A549 (cell line): ENCODE measurements around the gene SIRT6. TPM values are rescaled to one million over a fixed set of nuclear protein-coding genes. Genes with fewer than 3 reads are reported as not detected.

ENCODE experiments used
- polyA plus RNA-seq, 4 experiments: library from polyadenylated mRNA; depleted of rRNA in 3 of 4; stranded (reverse); fragments of >200 nt; fragmentation: RNase III in 1 of 4; extraction: RNeasy Plus Mini Kit Qiagen cat#74134 plus additional on column Dnase treatment in 1 of 4; gene quantifications; 2 replicates in 3 of 4; 3 replicates in 1 of 4; pipeline ENCODE4 v1.2.3, GENCODE V29; 2011 to 2017
- small RNA-seq, 6 experiments: library from RNA; depleted of rRNA; stranded (forward); fragments of <200 nt; gene quantifications; one replicate each; pipeline ENCODE3, GENCODE V24; 2012

The SIRT6 gene
- polyA plus RNA-seq, 2 of the 4 experiments (the other 2 are of a cell fraction) = 11.7 to 21.6 TPM

Small RNA genes within 50 kb of the gene (small RNA-seq; reads per million reads assigned to genes)
- gene RF00017 = 0 reads per million in 6 experiments

Other genes starting within 250 kb of the SIRT6 start
- gene NMRK2, start 249.5 kb downstream of the SIRT6 start, polyA plus RNA-seq (2011; rRNA removed) = not detected in 2 replicates
- gene NMRK2, start 249.5 kb downstream of the SIRT6 start, polyA plus RNA-seq (2017; fragmentation: RNase III; extraction: RNeasy Plus Mini Kit Qiagen cat#74134 plus additional on column Dnase treatment) = not detected in 3 replicates
- 30.4 and 33.0 TPM in 2 replicates for gene DAPK3, start 211.5 kb downstream of the SIRT6 start, polyA plus RNA-seq (2011; rRNA removed)
- 54.7 to 61.8 TPM (median 54.9 TPM) in 3 replicates for gene DAPK3, start 211.5 kb downstream of the SIRT6 start, polyA plus RNA-seq (2017; fragmentation: RNase III; extraction: RNeasy Plus Mini Kit Qiagen cat#74134 plus additional on column Dnase treatment)
- 526 and 680 TPM in 2 replicates for gene EEF2, start 197.1 kb downstream of the SIRT6 start, polyA plus RNA-seq (2011; rRNA removed)
- gene EEF2, start 197.1 kb downstream of the SIRT6 start, polyA plus RNA-seq (2017; fragmentation: RNase III; extraction: RNeasy Plus Mini Kit Qiagen cat#74134 plus additional on column Dnase treatment) = 971 to 1,113 TPM (median 999 TPM) in 3 replicates
- 4.5 and 5.2 TPM in 2 replicates for gene PIAS4, start 174.8 kb downstream of the SIRT6 start, polyA plus RNA-seq (2011; rRNA removed)
- 10.6 to 12.8 TPM (median 11.3 TPM) in 3 replicates for gene PIAS4, start 174.8 kb downstream of the SIRT6 start, polyA plus RNA-seq (2017; fragmentation: RNase III; extraction: RNeasy Plus Mini Kit Qiagen cat#74134 plus additional on column Dnase treatment)
- 2.2 and 2.3 TPM in 2 replicates for gene ZBTB7A, start 115.7 kb downstream of the SIRT6 start, polyA plus RNA-seq (2011; rRNA removed)
- gene ZBTB7A, start 115.7 kb downstream of the SIRT6 start, polyA plus RNA-seq (2017; fragmentation: RNase III; extraction: RNeasy Plus Mini Kit Qiagen cat#74134 plus additional on column Dnase treatment) = 10.2 to 11.6 TPM (median 11.4 TPM) in 3 replicates
- gene MAP2K2, start 58.4 kb downstream of the SIRT6 start, polyA plus RNA-seq (2011; rRNA removed) = 40.4 and 41.7 TPM in 2 replicates
- gene MAP2K2, start 58.4 kb downstream of the SIRT6 start, polyA plus RNA-seq (2017; fragmentation: RNase III; extraction: RNeasy Plus Mini Kit Qiagen cat#74134 plus additional on column Dnase treatment) = 98.5 to 116 TPM (median 115 TPM) in 3 replicates
- 0.05 and 0.07 TPM in 2 replicates for gene CREB3L3, start 28.9 kb downstream of the SIRT6 start, polyA plus RNA-seq (2011; rRNA removed)
- gene CREB3L3, start 28.9 kb downstream of the SIRT6 start, polyA plus RNA-seq (2017; fragmentation: RNase III; extraction: RNeasy Plus Mini Kit Qiagen cat#74134 plus additional on column Dnase treatment) = 0.05 to 0.20 TPM (median 0.08 TPM) in 3 replicates
- gene ANKRD24, start 126 bp upstream of the SIRT6 start, polyA plus RNA-seq (2011; rRNA removed) = 0.12 and 0.28 TPM in 2 replicates
- gene ANKRD24, start 126 bp upstream of the SIRT6 start, polyA plus RNA-seq (2017; fragmentation: RNase III; extraction: RNeasy Plus Mini Kit Qiagen cat#74134 plus additional on column Dnase treatment) = 0.28 to 0.54 TPM (median 0.36 TPM) in 3 replicates
- gene EBI3, start 47.0 kb upstream of the SIRT6 start, polyA plus RNA-seq (2011; rRNA removed) = 1.1 and 1.4 TPM in 2 replicates
- gene EBI3, start 47.0 kb upstream of the SIRT6 start, polyA plus RNA-seq (2017; fragmentation: RNase III; extraction: RNeasy Plus Mini Kit Qiagen cat#74134 plus additional on column Dnase treatment) = 3.1 to 3.6 TPM (median 3.3 TPM) in 3 replicates
- gene YJU2, start 64.5 kb upstream of the SIRT6 start, polyA plus RNA-seq (2011; rRNA removed) = 11.4 and 12.3 TPM in 2 replicates
- 14.9 to 18.0 TPM (median 16.5 TPM) in 3 replicates for gene YJU2, start 64.5 kb upstream of the SIRT6 start, polyA plus RNA-seq (2017; fragmentation: RNase III; extraction: RNeasy Plus Mini Kit Qiagen cat#74134 plus additional on column Dnase treatment)
- gene SHD, start 96.7 kb upstream of the SIRT6 start, polyA plus RNA-seq (2011; rRNA removed) = 0.08 and 0.29 TPM in 2 replicates
- gene SHD, start 96.7 kb upstream of the SIRT6 start, polyA plus RNA-seq (2017; fragmentation: RNase III; extraction: RNeasy Plus Mini Kit Qiagen cat#74134 plus additional on column Dnase treatment) = 0.29 to 0.38 TPM in 2 of 3 replicates, not detected in the other
- not detected in 2 replicates for gene TMIGD2, start 119.8 kb upstream of the SIRT6 start, polyA plus RNA-seq (2011; rRNA removed)
- gene TMIGD2, start 119.8 kb upstream of the SIRT6 start, polyA plus RNA-seq (2017; fragmentation: RNase III; extraction: RNeasy Plus Mini Kit Qiagen cat#74134 plus additional on column Dnase treatment) = not detected in 3 replicates
- gene FSD1, start 122.0 kb upstream of the SIRT6 start, polyA plus RNA-seq (2011; rRNA removed) = 3.3 and 3.5 TPM in 2 replicates
- 10.4 to 13.2 TPM (median 12.8 TPM) in 3 replicates for gene FSD1, start 122.0 kb upstream of the SIRT6 start, polyA plus RNA-seq (2017; fragmentation: RNase III; extraction: RNeasy Plus Mini Kit Qiagen cat#74134 plus additional on column Dnase treatment)
- 0.19 and 0.25 TPM in 2 replicates for gene STAP2, start 156.3 kb upstream of the SIRT6 start, polyA plus RNA-seq (2011; rRNA removed)
- gene STAP2, start 156.3 kb upstream of the SIRT6 start, polyA plus RNA-seq (2017; fragmentation: RNase III; extraction: RNeasy Plus Mini Kit Qiagen cat#74134 plus additional on column Dnase treatment) = 0.29 TPM in 1 of 3 replicates, not detected in the others
- gene MPND, start 161.0 kb upstream of the SIRT6 start, polyA plus RNA-seq (2011; rRNA removed) = 3.5 and 4.0 TPM in 2 replicates
- 11.4 to 15.2 TPM (median 14.5 TPM) in 3 replicates for gene MPND, start 161.0 kb upstream of the SIRT6 start, polyA plus RNA-seq (2017; fragmentation: RNase III; extraction: RNeasy Plus Mini Kit Qiagen cat#74134 plus additional on column Dnase treatment)
- 18.2 and 20.1 TPM in 2 replicates for gene SH3GL1, start 218.0 kb upstream of the SIRT6 start, polyA plus RNA-seq (2011; rRNA removed)
- gene SH3GL1, start 218.0 kb upstream of the SIRT6 start, polyA plus RNA-seq (2017; fragmentation: RNase III; extraction: RNeasy Plus Mini Kit Qiagen cat#74134 plus additional on column Dnase treatment) = 34.7 to 36.0 TPM (median 35.1 TPM) in 3 replicates
- 11.7 and 15.6 TPM in 2 replicates for gene CHAF1A, start 220.1 kb upstream of the SIRT6 start, polyA plus RNA-seq (2011; rRNA removed)
- 24.7 to 28.0 TPM (median 27.0 TPM) in 3 replicates for gene CHAF1A, start 220.1 kb upstream of the SIRT6 start, polyA plus RNA-seq (2017; fragmentation: RNase III; extraction: RNeasy Plus Mini Kit Qiagen cat#74134 plus additional on column Dnase treatment)